Uterus (tissue), 2 donors: ENCODE measurements around the gene OR2K2.

Experiments
- CTCF ChIP-seq, 4 experiments: fragments of 200-600 bp in 2 of 4; fragments of 450-650 bp in 2 of 4; sonication (generic) in 2 of 4; IDR thresholded peaks; one replicate each; pipeline ENCODE4 v1.5.1; 2016 to 2019; ENCODE audit warnings: antibody characterized with exemption in 4 of 4, mild to moderate bottlenecking in 2 of 4, moderate library complexity in 1 of 4
- POLR2A ChIP-seq, 2 donors: fragments of 450-650 bp; IDR thresholded peaks; one replicate each; pipeline ENCODE4 v1.6.1; 2016; ENCODE audit warnings: antibody characterized with exemption in 2 of 2, mild to moderate bottlenecking in 1 of 2, moderate library complexity in 1 of 2

GRCh38 chr9:111284703-111285102, 45.3 kb downstream of the OR2K2 start:
- TF ChIP-seq CTCF (IDR thresholded peaks at IDR 0.05) (no peak), POLR2A (IDR thresholded peaks at IDR 0.05) (no peak)
